ENCODE data around the gene CD180. TPM values are rescaled to one million over a fixed set of nuclear protein-coding genes. Genes with fewer than 3 reads are reported as not detected.
A peak's percentile ranks its signal among the peaks of the same experiment; 100 is the strongest.
"Not testable (repeated sequence)": the region's sequence is repeated elsewhere in the genome, so short reads cannot be mapped to it uniquely, and the experiment has no call there.

The CD180 gene
- total RNA-seq, 1 donor from 2014 or later, result 1.6 TPM

DNA sequence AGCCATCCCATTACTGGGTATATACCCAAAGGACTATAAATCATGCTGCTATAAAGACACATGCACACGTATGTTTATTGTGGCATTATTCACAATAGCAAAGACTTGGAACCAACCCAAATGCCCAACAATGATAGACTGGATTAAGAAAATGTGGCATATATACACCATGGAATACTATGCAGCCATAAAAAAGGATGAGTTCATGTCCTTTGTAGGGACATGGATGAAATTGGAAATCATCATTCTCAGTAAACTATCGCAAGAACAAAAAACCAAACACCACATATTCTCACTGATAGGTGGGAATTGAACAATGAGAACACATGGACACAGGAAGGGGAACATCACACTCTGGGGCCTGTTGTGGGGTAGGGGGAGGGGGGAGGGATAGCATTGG lies 23.2 kb downstream of the CD180 start:
- DNase-seq (ENCODE audit: missing footprints); intact Hi-C loops (cut with DNase I); ATAC-seq: not testable (repeated sequence)

GRCh38 chr5:67170767-67171166 lies 25.8 kb downstream of the CD180 start:
- ATAC-seq (peak; percentile 79), DNase-seq (ENCODE audit: missing footprints) (no peak)
- intact Hi-C loops (cut with DNase I), result no loop called here

DNA sequence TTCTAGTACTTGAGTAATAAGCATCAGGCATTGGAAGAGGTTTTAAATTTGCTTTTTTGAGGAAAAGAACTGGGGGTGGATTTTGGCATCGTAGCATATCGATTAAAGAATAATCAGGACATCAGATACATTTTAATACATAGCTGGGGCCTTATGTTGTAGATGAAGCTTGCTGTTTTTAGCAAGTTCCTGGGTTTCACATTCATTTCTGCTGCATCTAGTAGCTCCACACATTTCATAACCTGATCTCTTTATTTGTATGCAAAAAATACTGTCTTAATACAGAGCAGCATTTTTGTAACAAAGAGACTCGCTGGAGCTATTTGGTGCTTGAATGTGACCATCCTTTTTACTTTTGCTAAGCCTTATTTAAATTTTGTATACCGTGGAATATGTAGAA lies 28.5 kb downstream of the CD180 start:
- intact Hi-C loops (cut with DNase I), result no loop called here
- no peak for ATAC-seq
- DNase-seq (ENCODE audit: missing footprints), result no peak

- intact Hi-C loops (cut with DNase I), result no loop called here
- DNase-seq (ENCODE audit: missing footprints), result peak; percentile 83
- ATAC-seq, result peak; percentile 56
These were observed 29.9 kb downstream of the CD180 start for GRCh38 chr5:67166460-67167285.

DNA sequence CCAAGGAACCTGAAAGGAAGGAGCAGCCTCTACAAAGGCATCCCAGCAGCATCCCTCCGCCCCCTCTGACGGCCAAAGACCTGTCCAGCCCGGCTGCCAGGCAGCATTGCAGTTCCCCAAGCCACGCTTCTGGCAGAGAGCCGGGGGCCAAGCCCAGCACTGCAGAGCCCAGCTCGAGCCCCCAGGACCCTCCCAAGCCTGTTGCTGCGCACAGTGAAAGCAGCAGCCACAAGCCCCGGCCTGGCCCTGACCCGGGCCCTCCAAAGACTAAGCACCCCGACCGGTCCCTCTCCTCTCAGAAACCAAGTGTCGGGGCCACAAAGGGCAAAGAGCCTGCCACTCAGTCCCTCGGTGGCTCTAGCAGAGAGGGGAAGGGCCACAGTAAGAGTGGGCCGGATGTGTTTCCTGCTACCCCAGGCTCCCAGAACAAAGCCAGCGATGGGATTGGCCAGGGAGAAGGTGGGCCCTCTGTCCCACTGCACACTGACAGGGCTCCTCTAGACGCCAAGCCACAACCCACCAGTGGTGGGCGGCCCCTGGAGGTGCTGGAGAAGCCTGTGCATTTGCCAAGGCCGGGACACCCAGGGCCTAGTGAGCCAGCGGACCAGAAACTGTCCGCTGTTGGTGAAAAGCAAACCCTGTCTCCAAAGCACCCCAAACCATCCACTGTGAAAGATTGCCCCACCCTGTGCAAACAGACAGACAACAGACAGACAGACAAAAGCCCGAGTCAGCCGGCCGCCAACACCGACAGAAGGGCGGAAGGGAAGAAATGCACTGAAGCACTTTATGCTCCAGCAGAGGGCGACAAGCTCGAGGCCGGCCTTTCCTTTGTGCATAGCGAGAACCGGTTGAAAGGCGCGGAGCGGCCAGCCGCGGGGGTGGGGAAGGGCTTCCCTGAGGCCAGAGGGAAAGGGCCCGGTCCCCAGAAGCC lies 30.8 kb downstream of the CD180 start:
- intact Hi-C loops (cut with DNase I), result loop anchor here (2.0 kb wide), 1 partner anchor 43 kb away; no protein-coding TSS in a partner anchor
- peak; percentile 82 for ATAC-seq
- peak; percentile 93 for DNase-seq (ENCODE audit: missing footprints)

DNA sequence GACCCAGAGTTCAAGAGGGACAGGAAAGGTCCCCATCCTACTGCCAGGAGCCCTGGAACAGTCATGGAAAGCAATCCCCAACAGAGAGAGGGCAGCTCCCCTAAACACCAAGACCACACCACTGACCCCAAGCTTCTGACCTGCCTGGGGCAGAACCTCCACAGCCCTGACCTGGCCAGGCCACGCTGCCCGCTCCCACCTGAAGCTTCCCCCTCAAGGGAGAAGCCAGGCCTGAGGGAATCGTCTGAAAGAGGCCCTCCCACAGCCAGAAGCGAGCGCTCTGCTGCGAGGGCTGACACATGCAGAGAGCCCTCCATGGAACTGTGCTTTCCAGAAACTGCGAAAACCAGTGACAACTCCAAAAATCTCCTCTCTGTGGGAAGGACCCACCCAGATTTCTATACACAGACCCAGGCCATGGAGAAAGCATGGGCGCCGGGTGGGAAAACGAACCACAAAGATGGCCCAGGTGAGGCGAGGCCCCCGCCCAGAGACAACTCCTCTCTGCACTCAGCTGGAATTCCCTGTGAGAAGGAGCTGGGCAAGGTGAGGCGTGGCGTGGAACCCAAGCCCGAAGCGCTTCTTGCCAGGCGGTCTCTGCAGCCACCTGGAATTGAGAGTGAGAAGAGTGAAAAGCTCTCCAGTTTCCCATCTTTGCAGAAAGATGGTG lies 31.6 kb downstream of the CD180 start:
- intact Hi-C loops (cut with DNase I), result loop anchor here (2.0 kb wide), 1 partner anchor 44 kb away; no protein-coding TSS in a partner anchor
- DNase-seq (ENCODE audit: missing footprints) (no peak), ATAC-seq (no peak)

DNA sequence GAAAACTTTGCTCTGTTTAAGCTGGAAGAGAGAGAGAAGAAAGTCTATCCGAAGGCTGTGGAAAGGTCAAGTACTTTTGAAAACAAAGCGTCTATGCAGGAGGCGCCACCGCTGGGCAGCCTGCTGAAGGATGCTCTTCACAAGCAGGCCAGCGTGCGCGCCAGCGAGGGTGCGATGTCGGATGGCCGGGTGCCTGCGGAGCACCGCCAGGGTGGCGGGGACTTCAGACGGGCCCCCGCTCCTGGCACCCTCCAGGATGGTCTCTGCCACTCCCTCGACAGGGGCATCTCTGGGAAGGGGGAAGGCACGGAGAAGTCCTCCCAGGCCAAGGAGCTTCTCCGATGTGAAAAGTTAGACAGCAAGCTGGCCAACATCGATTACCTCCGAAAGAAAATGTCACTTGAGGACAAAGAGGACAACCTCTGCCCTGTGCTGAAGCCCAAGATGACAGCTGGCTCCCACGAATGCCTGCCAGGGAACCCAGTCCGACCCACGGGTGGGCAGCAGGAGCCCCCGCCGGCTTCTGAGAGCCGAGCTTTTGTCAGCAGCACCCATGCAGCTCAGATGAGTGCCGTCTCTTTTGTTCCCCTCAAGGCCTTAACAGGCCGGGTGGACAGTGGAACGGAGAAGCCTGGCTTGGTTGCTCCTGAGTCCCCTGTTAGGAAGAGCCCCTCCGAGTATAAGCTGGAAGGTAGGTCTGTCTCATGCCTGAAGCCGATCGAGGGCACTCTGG lies 32.6 kb downstream of the CD180 start:
- intact Hi-C loops (cut with DNase I), result loop anchor here (2.0 kb wide), 1 partner anchor 45 kb away; no protein-coding TSS in a partner anchor
- DNase-seq (ENCODE audit: missing footprints) (peak; percentile 69), ATAC-seq (no peak)

- ATAC-seq (no peak), DNase-seq (ENCODE audit: missing footprints) (peak; percentile 64)
- intact Hi-C loops (cut with DNase I), result no loop called here
These were observed 33.3 kb downstream of the CD180 start for GRCh38 chr5:67163231-67163756.

DNA sequence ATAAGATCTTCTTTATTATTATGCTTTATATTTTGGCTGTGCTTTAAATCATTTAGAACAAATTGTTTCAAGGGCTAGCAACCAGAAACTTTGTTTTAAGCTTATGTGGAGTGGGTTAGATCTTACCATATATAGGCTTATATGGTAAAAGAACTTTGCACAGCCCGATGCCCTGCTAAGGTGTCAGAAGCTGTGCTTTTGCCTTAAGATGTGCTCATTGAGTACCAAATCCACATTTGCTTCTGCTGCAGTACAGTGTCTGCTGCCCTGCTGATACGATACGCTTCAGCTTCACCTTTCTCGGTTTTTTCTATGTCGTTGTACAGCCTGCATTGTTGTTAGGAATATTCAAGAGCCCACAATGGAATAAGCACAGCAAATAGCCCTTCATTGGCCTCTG lies 34.8 kb downstream of the CD180 start:
- ATAC-seq (no peak), DNase-seq (ENCODE audit: missing footprints) (no peak)
- intact Hi-C loops (cut with DNase I), result no loop called here

DNA sequence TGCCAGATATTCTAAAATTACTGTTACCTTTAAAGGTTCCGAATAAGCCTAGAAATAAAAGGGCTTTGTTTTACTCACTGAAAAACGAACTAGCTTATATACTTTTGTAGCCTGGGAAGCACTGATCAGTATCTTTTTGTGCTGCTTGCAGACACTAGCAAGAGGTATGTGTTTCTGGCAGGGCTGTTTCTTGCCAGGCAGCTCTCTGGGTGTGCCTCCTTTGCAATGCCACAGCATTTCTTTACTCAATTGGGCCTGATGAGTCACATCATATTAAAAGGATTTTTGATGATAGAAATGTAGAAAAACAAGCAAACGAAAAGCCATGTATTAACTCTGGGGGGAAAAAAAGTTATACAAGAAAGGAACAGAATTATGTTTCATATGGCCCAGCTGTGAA lies 35.6 kb downstream of the CD180 start:
- no peak for DNase-seq (ENCODE audit: missing footprints)
- intact Hi-C loops (cut with DNase I), result no loop called here
- ATAC-seq, result no peak

DNA sequence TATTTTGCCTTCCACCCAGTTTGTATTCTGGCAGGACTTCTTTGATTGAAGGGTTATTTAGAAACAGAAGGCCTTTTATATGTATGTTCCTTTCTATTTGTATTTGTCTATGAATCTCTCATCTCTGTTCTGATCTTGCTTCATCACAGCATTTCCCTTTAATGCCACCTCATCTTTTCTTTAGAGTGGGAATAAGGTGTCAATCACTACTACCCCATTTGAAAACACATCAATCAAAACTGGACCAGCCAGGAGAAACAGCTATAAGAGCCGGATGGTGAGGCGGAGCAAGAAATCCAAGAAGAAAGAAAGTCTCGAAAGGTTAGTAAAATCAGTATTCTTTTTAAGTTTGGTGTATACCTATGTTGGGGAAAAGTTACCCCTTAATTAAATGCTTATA lies 36.3 kb downstream of the CD180 start:
- intact Hi-C loops (cut with DNase I), result no loop called here
- DNase-seq (ENCODE audit: missing footprints) (no peak), ATAC-seq (no peak)

- DNase-seq (ENCODE audit: missing footprints), result no peak
- intact Hi-C loops (cut with DNase I), result loop anchor here (2.0 kb wide), 1 partner anchor 52 kb away; no protein-coding TSS in a partner anchor
- no peak for ATAC-seq
These were observed 39.5 kb downstream of the CD180 start for GRCh38 chr5:67156976-67157583.

DNA sequence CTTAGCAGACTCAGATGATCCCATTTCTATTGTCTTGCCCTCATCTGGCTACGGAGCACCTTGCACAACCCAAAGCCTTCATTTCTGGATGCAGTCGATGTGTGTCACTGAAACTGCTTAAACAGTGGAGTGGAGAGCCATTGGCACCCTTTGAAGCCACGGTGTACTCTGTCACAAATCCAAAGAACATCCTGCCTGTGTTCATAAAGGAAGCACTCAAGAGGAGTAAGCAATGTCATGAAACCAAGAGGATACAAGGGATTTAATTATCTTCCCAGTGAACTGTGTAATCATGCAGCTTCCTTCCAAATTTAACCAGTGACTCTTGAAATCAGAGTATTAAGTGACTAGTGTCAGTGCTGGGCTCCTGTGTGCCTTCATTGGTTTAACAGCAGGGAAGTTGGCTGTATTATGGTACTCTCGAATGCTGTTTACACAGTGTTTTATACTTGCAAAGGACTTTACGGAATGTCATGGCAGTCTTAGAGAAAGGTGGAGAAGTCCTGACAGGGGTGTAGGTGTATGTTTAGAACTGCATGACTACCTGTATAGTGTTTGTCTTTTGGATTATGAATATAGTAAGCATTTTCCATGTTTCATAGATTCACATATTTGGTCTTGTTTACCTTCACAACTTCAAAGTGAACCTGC lies 41.9 kb downstream of the CD180 start:
- intact Hi-C loops (cut with DNase I), result loop anchor here (5.0 kb wide), 2 partner anchors 327 to 342 kb away; no protein-coding TSS in a partner anchor
- ATAC-seq (peak; percentile 88), DNase-seq (ENCODE audit: missing footprints) (no peak)

DNA sequence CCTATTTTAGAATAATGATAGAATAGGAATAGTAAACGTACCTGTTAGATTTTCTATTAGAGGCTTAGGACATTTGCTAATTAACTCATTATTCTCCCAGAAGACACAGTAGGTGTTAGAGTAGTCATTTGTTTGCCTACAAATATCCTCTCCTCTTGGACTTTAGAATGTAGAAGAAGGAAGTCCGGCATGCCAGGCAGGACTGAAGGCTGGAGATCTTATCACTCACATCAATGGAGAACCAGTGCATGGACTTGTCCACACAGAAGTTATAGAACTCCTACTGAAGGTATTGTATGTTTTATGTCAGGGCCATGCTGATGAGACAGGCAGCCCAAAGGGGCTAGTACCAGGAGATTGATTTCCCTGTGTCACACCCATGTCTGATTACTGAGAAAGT lies 43.3 kb downstream of the CD180 start:
- no peak for DNase-seq (ENCODE audit: missing footprints)
- intact Hi-C loops (cut with DNase I), result loop anchor here (5.0 kb wide), 2 partner anchors 326 to 341 kb away; no protein-coding TSS in a partner anchor
- no peak for ATAC-seq

DNA sequence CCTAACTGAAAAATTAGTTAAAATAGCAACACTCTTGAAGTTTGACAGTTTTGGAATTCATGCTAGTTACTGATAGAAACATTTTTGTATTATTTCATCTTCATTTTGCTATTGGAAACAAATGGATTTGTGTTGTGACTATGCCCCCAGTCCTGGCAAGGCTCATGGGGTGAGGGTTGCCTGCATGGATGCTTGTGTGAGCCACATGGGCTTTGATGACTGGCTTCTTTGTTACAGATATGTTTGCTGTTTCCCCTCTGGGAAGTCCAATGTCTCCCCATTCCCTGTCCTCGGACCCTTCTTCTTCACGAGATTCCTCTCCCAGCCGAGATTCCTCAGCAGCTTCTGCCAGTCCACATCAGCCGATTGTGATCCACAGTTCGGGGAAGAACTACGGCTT lies 44.2 kb downstream of the CD180 start:
- intact Hi-C loops (cut with DNase I), result loop anchor here (5.0 kb wide), 2 partner anchors 325 to 340 kb away; no protein-coding TSS in a partner anchor
- no peak for ATAC-seq

DNA sequence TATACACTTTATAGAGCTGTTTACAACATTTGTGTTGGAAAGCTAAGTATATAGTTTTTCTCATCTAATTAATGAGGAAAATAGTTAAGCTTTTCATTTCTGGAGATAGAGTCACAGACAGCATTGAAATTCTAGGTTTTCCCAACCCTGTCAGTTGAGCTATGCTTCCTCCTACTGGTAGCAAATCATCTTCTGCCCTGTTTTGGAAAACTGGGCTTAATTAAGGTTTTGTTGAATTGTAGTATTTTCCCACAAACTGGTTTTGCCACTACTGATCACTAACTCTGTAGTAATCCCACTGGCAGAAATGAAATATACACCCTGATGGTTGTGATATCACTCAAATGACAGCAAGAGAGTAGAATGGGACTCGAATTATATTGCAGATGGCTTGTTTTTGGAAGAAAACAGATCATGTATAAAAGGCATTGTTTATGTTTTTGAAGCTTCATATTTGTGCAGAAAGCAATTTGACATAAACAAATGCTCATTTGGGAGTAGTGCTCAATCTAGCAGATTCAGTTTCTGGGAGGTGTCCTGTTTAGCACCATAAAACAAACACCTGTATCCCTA lies 46.6 kb downstream of the CD180 start:
- no peak for ATAC-seq
- intact Hi-C loops (cut with DNase I), result loop anchor here (5.0 kb wide), 3 partner anchors 163 to 338 kb away; no protein-coding TSS in a partner anchor
- no peak for DNase-seq (ENCODE audit: missing footprints)

More for the DNA sequence above, 44.2 kb downstream of the CD180 start:
- DNase-seq (ENCODE audit: missing footprints), result no peak

Data from Right ventricle myocardium inferior (tissue), 1 donor.